ENCODE measurements around the gene BYSL.
A peak's percentile ranks its signal among the peaks of the same experiment; 100 is the strongest.

Gene BYSL

DNA sequence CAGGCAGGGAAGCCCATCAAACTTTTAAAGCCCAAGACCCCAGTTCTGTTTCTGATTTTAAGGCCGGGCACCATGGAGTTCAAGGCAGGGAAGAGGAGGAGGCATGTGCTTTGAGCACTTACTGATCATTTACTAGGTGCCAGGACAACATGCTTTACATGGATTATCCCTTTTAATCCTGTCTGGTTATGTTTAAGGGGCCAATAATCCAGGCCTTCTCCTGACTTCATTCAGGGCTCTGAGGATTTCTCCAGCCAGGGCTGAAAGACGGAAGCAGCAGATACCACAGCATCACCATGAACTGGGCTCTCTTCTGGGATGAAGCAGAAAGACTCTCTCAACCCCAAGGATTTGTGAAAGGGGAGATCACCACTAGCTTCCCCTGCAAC is 16.2 kb downstream of the BYSL start:
- DNase-seq (ENCODE audit: low read depth), result no peak
- no peak for TF ChIP-seq MYC (IDR thresholded peaks at IDR 0.05; ENCODE audit: low read depth, low read length)
- TF ChIP-seq CTCF (IDR thresholded peaks at IDR 0.05; ENCODE audit: low read depth, low read length), result no peak
- no peak for TF ChIP-seq POLR2A (IDR thresholded peaks at IDR 0.05; ENCODE audit: extremely low read depth, insufficient read length)
- TF ChIP-seq, protein P1, sequence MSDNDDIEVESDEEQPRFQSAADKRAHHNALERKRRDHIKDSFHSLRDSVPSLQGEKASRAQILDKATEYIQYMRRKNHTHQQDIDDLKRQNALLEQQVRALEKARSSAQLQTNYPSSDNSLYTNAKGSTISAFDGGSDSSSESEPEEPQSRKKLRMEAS (IDR thresholded peaks at IDR 0.05; ENCODE audit: low read depth, low read length), result no peak
- peak overlapping the region; percentile 97 for H3K4me3 ChIP-seq (ENCODE audit: low read depth, low read length)

- peak; percentile 98 for DNase-seq (ENCODE audit: low read depth)
- no peak for TF ChIP-seq CTCF (IDR thresholded peaks at IDR 0.05; ENCODE audit: low read depth, low read length)
- TF ChIP-seq, protein P1 (IDR thresholded peaks at IDR 0.05; ENCODE audit: low read depth, low read length), result no peak; the same call in 1 of the 2 replicates
- no peak for TF ChIP-seq MYC (IDR thresholded peaks at IDR 0.05; ENCODE audit: low read depth, low read length)
- TF ChIP-seq POLR2A (IDR thresholded peaks at IDR 0.05; ENCODE audit: extremely low read depth, insufficient read length), result no peak
- H3K4me3 ChIP-seq (ENCODE audit: low read depth, low read length), result peak overlapping the region; percentile 97
Measured at GRCh38 chr6:41937861-41938574, 16.7 kb downstream of the BYSL start.

GRCh38 chr6:41938590-41939175 is 17.4 kb downstream of the BYSL start:
- DNase-seq (ENCODE audit: low read depth), result no peak
- H3K4me3 ChIP-seq (ENCODE audit: low read depth, low read length), result peak overlapping the region; percentile 97
- TF ChIP-seq, protein P1 (IDR thresholded peaks at IDR 0.05; ENCODE audit: low read depth, low read length), result no peak
- TF ChIP-seq MYC (IDR thresholded peaks at IDR 0.05; ENCODE audit: low read depth, low read length) (no peak), POLR2A (IDR thresholded peaks at IDR 0.05; ENCODE audit: extremely low read depth, insufficient read length) (no peak), CTCF (IDR thresholded peaks at IDR 0.05; ENCODE audit: low read depth, low read length) (no peak)

DNA sequence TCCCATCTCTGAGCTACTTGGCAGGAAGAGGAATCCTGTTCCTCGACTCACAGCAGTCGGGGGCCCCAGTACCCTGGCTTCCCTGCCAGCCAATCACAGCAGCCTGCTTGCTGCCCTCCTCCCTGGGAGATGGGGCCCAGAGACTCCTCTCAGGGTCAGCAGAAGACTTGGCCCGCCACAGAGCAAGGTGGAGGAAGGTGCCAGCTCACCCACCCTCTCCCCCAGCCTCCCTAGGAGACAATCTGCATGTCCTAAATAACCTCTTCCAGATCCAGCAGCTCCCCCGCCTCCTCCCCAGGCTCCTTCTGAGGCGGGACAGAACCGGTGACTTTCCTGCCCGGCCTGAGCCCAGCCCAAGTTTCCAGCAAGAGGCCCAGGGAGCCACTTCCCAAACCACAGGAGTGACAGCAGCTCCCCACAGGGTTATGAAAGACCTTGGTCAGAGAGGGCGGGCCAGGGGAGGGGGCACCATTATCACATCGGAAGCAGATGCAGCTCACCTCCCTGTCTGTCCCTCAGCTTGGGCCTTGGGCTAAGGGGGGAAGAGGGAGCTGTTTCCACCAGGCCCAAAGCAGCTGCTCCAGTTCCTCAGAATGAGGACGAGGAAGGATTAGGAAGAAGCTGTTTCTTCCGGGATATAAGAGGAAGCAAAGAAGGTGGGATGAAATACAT is 18.0 kb downstream of the BYSL start:
- TF ChIP-seq POLR2A (IDR thresholded peaks at IDR 0.05; ENCODE audit: extremely low read depth, insufficient read length) (no peak), MYC (IDR thresholded peaks at IDR 0.05; ENCODE audit: low read depth, low read length) (peak; percentile 51; the same call in 1 of the 2 replicates), CTCF (IDR thresholded peaks at IDR 0.05; ENCODE audit: low read depth, low read length) (no peak)
- TF ChIP-seq, protein P1 (IDR thresholded peaks at IDR 0.05; ENCODE audit: low read depth, low read length), result peak; percentile 64
- H3K4me3 ChIP-seq (ENCODE audit: low read depth, low read length), result peak overlapping the region; percentile 97
- DNase-seq (ENCODE audit: low read depth), result peak; percentile 99

- peak; percentile 84 for DNase-seq (ENCODE audit: low read depth)
- TF ChIP-seq, protein P1 (IDR thresholded peaks at IDR 0.05; ENCODE audit: low read depth, low read length), result peak; percentile 9; the same call in 1 of the 2 replicates
- TF ChIP-seq MYC (IDR thresholded peaks at IDR 0.05; ENCODE audit: low read depth, low read length) (no peak; the same call in 1 of the 2 replicates), POLR2A (IDR thresholded peaks at IDR 0.05; ENCODE audit: extremely low read depth, insufficient read length) (peak; percentile 12), CTCF (IDR thresholded peaks at IDR 0.05; ENCODE audit: low read depth, low read length) (no peak)
- peak overlapping the region; percentile 97 for H3K4me3 ChIP-seq (ENCODE audit: low read depth, low read length)
Measured at GRCh38 chr6:41939848-41940758, 18.8 kb downstream of the BYSL start.
